HG03457 (cell line): ENCODE results near the gene VPS13D.

Experiments
- ATAC-seq: cut with Tn5 transposase; IDR thresholded peaks from one replicate; pipeline ENCODE4 v1.9.1; 2021; ENCODE audit warnings: moderate number of reproducible peaks; ENCODE audit not compliant: unreplicated experiment

VPS13D gene

GRCh38 chr1:12230549-12231275, 882 bp downstream of the VPS13D start:
- ATAC-seq = no peak

GRCh38 chr1:12231276-12231595, 1.4 kb downstream of the VPS13D start:
- no peak for ATAC-seq

GRCh38 chr1:12232221-12232620, 2.4 kb downstream of the VPS13D start:
- no peak for ATAC-seq

DNA sequence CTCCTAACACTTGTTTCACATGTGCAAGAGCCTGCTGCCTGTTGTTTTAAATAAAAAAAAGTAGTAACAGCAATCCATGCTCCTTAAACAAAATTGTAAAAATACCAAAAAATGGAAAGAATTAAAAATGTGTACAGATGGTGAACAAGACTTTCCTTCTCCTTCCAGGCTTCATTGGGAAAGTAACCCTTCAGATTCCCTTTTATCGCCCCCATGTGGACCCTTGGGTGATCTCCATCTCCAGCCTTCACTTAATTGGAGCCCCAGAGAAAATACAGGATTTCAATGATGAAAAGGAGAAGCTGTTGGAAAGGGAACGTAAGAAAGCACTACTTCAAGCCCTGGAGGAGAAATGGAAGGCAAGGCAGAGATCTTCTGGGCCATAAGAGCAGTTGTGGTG, 14.2 kb downstream of the VPS13D start:
- ATAC-seq = no peak

GRCh38 chr1:12244585-12244984, 14.8 kb downstream of the VPS13D start:
- no peak for ATAC-seq

DNA sequence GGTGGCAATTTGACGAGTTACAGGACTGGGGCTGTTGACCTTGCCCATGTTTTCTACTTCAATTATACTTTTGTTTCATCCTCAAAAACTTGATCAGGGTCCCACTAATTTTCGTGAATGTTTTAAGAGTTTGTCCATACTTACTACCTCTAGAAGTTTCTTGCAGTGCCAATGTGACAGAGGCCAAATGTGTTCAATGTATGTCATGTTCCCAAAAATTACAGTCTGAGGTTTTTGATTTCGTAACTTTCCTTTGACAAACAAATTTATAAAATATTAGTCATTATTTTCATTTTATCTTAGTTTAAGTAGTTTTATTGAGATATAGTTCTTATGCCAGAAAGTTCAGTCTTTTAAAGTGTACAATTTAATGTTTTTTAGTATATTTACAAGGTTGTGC, 15.3 kb downstream of the VPS13D start:
- no peak for ATAC-seq

GRCh38 chr1:12245733-12246132, 15.9 kb downstream of the VPS13D start:
- no peak for ATAC-seq

DNA sequence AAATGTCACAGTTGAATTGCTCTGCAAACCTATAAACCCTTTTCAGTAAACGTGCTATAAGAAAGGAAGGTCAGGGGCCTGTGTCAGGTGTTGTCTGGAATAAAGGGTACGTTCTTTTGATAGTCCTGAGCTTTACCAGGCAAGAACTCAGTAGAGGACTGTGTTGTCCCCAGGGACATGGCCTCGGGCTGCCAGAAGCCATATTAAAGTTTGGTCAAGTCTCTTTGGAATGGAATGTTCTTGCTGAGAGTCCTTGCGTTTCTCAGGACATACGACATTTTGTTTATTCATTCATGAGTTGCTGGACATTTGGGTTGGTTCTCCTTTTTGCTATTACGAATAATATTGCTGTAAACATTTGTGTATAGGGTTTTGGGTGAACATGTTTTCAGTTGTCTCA, 16.8 kb downstream of the VPS13D start:
- ATAC-seq = no peak

DNA sequence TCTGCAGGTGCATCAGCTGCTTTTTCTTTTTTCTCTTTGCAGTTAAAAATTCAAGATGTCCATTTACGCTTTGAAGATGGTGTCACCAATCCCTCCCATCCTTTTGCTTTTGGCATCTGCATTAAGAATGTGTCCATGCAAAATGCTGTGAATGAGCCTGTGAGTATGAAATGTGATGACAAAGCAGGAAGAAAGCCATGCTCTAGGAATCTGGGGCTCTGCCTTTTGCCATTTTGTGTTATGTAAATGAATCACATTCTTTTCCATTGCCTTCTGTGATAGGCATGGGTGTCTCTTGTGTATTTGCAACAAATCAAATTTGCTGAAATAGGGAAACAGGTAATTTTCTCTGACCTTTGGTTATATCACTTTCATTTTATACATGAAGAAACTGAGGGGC, 19.4 kb downstream of the VPS13D start:
- ATAC-seq = no peak

DNA sequence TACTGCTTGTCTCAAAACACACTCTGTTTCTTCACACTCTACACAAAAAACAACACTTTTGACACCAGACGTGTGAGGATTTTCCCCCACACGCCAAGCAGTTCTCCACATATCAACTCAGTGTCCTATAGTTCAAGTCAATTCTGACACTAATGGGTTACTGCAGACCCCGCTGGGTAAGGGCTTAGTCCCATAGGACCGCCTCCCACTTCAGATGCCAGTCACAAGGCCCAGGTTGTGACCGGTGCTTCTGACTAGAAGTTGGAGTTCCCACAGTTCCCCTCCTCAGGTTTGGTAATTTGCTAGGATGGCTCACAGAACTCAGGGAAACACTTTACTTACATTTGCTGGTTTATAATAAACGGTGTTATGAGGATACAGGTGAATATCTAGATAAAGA, 19.9 kb downstream of the VPS13D start:
- no peak for ATAC-seq

DNA sequence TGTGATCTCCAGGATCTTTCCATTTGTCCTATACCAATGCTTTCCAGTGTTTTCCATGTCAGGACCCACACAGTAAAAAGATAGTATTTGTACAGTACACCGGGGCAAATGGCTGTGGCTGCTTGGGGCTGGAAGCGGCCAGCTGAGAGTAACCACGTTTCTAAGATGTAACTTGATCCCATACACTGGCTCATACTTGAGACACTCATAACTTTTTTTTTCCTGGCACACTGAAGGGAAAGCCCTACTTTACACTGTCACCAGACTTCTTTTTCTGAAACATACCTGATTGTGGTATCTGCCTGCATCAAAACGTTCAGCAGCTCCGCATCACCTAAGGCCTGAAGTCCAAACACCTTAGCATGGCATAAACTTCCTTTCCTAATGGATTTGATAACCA, 21.6 kb downstream of the VPS13D start:
- no peak for ATAC-seq

DNA sequence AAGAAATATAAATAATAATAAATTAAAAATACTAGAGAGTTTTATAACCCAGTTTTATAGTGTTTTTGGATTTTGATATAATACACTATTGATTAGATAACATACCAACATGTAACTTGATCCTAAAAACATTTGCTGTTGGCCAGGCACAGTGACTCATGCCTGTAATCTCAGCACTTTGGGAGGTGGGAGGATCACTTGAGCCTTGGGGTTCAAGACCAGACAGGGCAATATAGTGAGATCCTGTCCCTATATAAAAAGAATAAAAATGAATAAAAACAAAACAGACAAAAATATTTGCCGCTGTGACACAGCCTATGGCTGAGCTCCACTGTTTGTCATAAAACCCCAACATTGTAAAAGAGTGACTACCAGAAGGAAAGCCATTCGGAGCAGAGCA, 26.1 kb downstream of the VPS13D start:
- no peak for ATAC-seq

DNA sequence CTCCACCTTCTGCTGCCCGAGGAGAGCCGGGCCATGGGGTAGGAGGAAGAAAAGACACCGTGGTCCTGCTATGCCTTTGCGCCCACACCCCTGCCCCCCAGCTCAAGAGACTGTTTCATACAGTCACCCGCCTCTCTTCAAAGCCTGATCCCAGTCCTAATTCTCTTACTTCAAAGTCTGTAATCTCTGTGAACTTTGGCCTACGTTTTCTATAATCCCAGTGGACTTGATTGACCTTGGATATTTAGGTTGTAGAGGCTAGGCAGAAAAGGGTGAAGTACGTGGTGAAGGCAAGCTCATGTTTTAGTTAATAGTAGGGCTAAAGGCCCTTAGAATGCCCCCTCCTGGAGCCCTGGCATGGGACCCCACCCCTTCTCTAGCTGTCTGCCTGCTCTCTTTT, 28.4 kb downstream of the VPS13D start:
- ATAC-seq = no peak

GRCh38 chr1:12269351-12269750, 39.5 kb downstream of the VPS13D start:
- ATAC-seq = no peak

- ATAC-seq = no peak
Observed at GRCh38 chr1:12271033-12271432, 41.2 kb downstream of the VPS13D start.

DNA sequence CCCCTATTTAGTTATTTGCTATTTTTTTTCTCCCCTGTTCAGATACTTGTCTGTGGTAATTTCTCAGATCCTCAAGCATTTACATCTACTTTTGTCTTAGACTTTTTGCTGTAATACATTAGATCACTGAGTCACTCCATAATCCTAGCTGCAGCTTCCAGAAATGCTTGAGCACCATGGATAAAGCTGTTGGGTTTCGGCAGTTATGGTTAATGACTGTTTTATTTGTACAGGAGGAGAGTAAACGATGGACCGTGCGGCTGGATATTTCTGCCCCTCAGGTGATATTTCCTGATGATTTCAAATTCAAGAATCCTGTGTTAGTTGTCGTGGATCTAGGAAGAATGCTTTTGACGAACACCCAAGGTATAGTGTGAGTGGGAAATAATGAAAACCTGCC, 42.9 kb downstream of the VPS13D start:
- no peak for ATAC-seq

DNA sequence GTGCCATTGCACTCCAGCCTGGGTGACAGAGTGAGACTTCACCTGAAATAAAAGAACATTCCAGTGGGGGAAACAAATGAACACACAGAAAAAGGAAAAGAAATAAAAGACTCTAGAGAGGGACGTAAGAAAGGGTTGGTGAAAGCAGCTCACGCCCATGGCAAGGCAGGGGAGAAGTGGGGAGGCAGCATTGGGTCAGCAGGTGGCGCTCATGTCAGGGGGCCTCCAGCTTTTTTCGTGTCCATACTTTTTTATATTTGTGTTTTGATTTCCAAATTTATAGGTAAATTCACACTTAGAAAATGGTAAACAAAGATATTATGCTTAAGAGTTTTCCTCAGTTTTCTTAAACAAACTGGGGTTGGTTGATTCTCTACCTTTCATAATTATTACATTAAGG, 45.5 kb downstream of the VPS13D start:
- ATAC-seq = no peak

GRCh38 chr1:12276225-12276624, 46.4 kb downstream of the VPS13D start:
- ATAC-seq = no peak

DNA sequence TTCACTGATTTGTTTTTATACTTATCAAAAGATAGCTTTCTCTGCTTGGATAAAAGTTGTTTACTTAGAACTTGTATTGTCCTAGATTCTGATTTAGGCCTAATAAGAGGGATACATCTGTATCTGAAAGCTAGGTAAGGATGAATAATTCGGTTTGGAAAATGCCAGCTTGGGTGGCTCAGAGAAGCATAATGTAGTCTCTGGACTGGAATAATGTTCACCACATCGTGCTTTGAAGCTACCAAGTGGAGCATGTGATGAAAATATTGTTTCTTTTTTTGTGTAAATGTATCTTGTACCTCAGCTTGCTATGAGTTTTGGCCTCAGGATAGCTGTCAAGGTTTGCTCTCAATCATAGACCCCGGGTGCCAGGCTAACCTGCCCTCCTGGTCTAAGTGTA, 49.2 kb downstream of the VPS13D start:
- no peak for ATAC-seq

DNA sequence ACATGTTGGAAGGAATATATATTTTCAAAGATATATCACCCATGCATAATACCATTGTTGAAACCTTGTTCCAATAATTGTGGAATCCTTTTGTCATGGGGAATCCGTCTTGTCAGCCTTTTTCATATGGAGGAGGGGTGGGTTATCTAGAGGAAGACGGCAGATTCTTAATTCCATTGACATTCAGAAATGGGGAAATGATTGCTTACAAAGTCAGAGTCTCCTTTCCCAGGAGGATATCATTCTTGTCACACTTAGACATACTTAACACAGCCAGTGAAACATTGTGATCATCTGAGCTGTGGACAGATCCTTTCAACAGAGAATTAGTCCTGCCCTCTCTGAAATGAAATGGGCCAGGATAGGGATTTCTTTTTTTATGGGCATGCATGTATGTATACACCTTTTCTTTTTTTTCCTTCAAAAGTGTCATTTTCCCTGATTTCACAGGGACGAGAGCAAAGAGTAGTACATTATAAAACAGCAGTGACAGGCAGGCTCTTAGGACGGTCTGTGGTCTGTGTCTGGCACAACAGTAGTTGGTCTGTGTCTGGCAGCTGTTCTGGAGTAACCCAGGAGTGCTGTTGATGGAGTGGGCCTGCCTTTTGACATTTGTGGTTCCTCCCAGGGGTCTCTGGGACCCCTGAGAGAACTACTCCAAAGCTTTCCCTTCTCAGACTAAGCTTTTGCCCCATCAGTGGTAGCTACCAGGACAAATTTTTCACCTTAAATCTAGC, 50.1 kb downstream of the VPS13D start:
- no peak for ATAC-seq

DNA sequence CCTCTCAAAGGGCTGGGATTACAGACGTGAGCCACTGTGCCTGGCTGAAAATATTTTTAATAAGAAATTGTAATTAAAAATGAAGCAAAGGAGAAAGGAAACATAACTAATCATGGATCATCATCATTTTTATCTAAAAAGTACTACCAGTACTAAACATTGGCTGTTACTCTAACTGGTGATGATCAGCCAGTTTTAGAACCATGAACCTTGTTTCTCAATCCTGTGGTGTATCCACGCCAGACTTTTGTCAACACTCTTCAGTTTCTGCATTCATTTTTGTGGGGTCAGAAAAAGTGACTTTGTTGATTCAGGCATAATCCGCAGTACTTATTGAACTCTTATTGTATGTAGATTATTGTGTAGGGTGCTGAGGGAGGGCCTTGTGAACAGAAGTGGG, 52.3 kb downstream of the VPS13D start:
- no peak for ATAC-seq

DNA sequence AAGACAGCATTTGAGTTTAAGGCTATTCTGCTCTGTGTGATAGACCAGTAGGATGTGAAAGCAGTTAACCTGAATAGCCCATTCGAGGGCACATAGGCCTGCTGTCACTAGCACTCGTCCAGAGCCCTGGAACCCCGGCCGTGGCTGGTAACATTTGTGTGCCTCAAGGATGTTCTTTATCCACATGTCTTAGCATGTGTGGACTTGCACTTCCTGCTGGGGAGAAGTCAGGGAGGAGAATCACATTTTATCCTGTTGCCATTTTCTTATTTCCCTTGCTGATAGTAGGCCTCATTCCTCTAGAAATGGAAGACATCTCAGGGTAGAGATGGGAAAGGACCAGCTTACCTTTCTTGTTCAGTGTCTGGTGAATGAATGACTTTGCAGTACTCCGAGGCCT, 54.7 kb downstream of the VPS13D start:
- ATAC-seq = no peak
